Small intestine (tissue), 7 donors: ENCODE measurements around the gene HOXA7. TPM values are rescaled to one million over a fixed set of nuclear protein-coding genes. Genes with fewer than 3 reads are reported as not detected.

Source experiments
- DNase-seq, 2 donors: peaks; one replicate each; pipeline versions ENCODE4 v3.0.0 to v3.0.0-alpha.2; 2013
- FAIRE-seq: peaks from 2 replicates; lab custom pipeline; 2012; peaks lifted over from hg19 to GRCh38; lab: Jason Lieb, UNC
- H3K27ac ChIP-seq, 3 donors: one replicate each; pipeline ENCODE4 v1.5.1; 2013; ENCODE audit warnings: low read length in 2 of 3, mild to moderate bottlenecking in 2 of 3, control low read depth in 1 of 3, inconsistent platforms in 1 of 3, low read depth in 1 of 3, moderate library complexity in 1 of 3
- H3K27me3 ChIP-seq, 3 donors: one replicate each; pipeline ENCODE4 v1.6.1; 2013; ENCODE audit warnings: low read length in 3 of 3, inconsistent platforms in 1 of 3; ENCODE audit not compliant: control insufficient read depth in 3 of 3, insufficient read depth in 3 of 3
- H3K36me3 ChIP-seq, 3 donors: one replicate each; pipeline ENCODE4 v1.6.1; 2013; ENCODE audit warnings: low read length in 3 of 3, inconsistent platforms in 1 of 3, low read depth in 1 of 3, mild to moderate bottlenecking in 1 of 3, moderate library complexity in 1 of 3; ENCODE audit not compliant: control insufficient read depth in 3 of 3, insufficient read depth in 2 of 3
- H3K4me1 ChIP-seq, 3 donors: one replicate each; pipeline ENCODE4 v1.6.1; 2013; ENCODE audit warnings: low read length in 2 of 3, inconsistent platforms in 1 of 3, low read depth in 1 of 3, mild to moderate bottlenecking in 1 of 3, moderate library complexity in 1 of 3; ENCODE audit not compliant: control insufficient read depth in 3 of 3, insufficient read depth in 2 of 3
- H3K4me3 ChIP-seq, 3 donors: one replicate each; pipeline ENCODE4 v1.5.1; 2013; ENCODE audit warnings: low read length in 3 of 3, control low read depth in 1 of 3, inconsistent platforms in 1 of 3, low read depth in 1 of 3, mild to moderate bottlenecking in 1 of 3, moderate library complexity in 1 of 3
- H3K9me3 ChIP-seq, 2 donors: one replicate each; pipeline ENCODE4 v1.6.1; 2013; ENCODE audit warnings: low read depth in 1 of 2, low read length in 1 of 2; ENCODE audit not compliant: control insufficient read depth in 2 of 2, insufficient read depth in 1 of 2
- WGBS, 3 donors: extraction: QIAGEN DNeasy Blood & Tissue Kit; methylation state at CpG; one replicate each; pipeline ENCODE4 v1.1.7; 2013; 5-methylcytosine and 5-hydroxymethylcytosine counted together
- polyA plus RNA-seq, 4 donors: library from polyadenylated mRNA; stranded (reverse) in 3 of 4; unstranded in 1 of 4; fragments of 200-250 nt in 3 of 4; fragments of 120-200 nt in 1 of 4; gene quantifications; one replicate each; pipeline versions ENCODE4 v1.2.1 to v1.2.3, GENCODE V29; 2013
- donor health status: healthy with polysubstance abuse.
- donor health status: control.
- donor health status: control.
- donor health status: Bipolar disorder and iron deficiency.
- donor health status: healthy.

Gene HOXA7
- polyA plus RNA-seq, 4 donors, result 1.1 to 16.9 (median 1.9) TPM; not detected in 1

- 14 to 45% (median 39%) methylated on average over 40 of the region's 40 CpGs for WGBS, 3 donors
- peak overlapping the region in 2 of 3 donors; percentile 55 to 62 for H3K27ac ChIP-seq
- peaks cover 0 to 35% (median 0%) of the 10 kb centered on the region in 3 donors for H3K36me3 ChIP-seq
- H3K4me1 ChIP-seq, result peaks cover 0 to 41% (median 2%) of the 10 kb centered on the region in 3 donors
- no peaks in the 10 kb centered on the region for H3K9me3 ChIP-seq
- H3K27me3 ChIP-seq, result peaks cover 9 to 68% (median 13%) of the 10 kb centered on the region in 3 donors
- FAIRE-seq, result no peak
- peak overlapping the region in 2 of 3 donors; percentile 29 to 46 for H3K4me3 ChIP-seq
- DNase-seq, result peak in 1 of 2 donors; percentile 66
Measured at GRCh38 chr7:27143950-27144780, 12.3 kb downstream of the HOXA7 start.

- DNase-seq, result peak; percentile 35 to 89
- Histone ChIP-seq H3K27ac (peak within 1 kb of the TSS in 2 of 3 donors; percentile 75 to 94), H3K4me1 (peaks cover 0 to 45% (median 2%) of the 10 kb centered on the region in 3 donors), H3K27me3 (peaks cover 9 to 59% (median 13%) of the 10 kb centered on the region in 3 donors), H3K4me3 (peak within 1 kb of the TSS; percentile 42 to 64 (median 46)), H3K36me3 (peaks cover 0 to 35% (median 0%) of the 10 kb centered on the region in 3 donors), H3K9me3 (no peaks in the 10 kb centered on the region)
- 14 to 31% (median 24%) methylated on average over 65 to 86 of the region's 86 CpGs for WGBS, 3 donors
- no peak for FAIRE-seq
Measured at GRCh38 chr7:27143023-27143949, 13.2 kb downstream of the HOXA7 start, which contains the start of gene HOXA5. TSS of gene HOXA5 (minus strand) at chr7:27143681. CDS start at chr7:27143607, 74 bp downstream.

GRCh38 chr7:27142580-27143022, 13.9 kb downstream of the HOXA7 start:
- Histone ChIP-seq H3K4me1 (peaks cover 0 to 43% (median 2%) of the 10 kb centered on the region in 3 donors), H3K9me3 (no peaks in the 10 kb centered on the region), H3K36me3 (peaks cover 0 to 35% (median 0%) of the 10 kb centered on the region in 3 donors), H3K27ac (peak overlapping the region in 2 of 3 donors; percentile 75 to 94), H3K27me3 (peaks cover 9 to 52% (median 13%) of the 10 kb centered on the region in 3 donors), H3K4me3 (peak overlapping the region; percentile 42 to 64 (median 46))
- FAIRE-seq (no peak), DNase-seq (no peak)
- 14 to 20% (median 17%) methylated on average over 28 to 29 of the region's 29 CpGs for WGBS, 3 donors

- Histone ChIP-seq H3K9me3 (no peaks in the 10 kb centered on the region), H3K4me3 (peak overlapping the region; percentile 22 to 64 (median 46)), H3K27me3 (peaks cover 9 to 47% (median 13%) of the 10 kb centered on the region in 3 donors), H3K27ac (peak overlapping the region in 2 of 3 donors; percentile 75 to 94), H3K4me1 (peaks cover 0 to 37% (median 2%) of the 10 kb centered on the region in 3 donors), H3K36me3 (peaks cover 0 to 35% (median 0%) of the 10 kb centered on the region in 3 donors)
- FAIRE-seq (no peak), DNase-seq (no peak)
- WGBS, 3 donors, result 33 to 48% (median 36%) methylated on average over 30 of the region's 30 CpGs
Measured at GRCh38 chr7:27141923-27142579, 14.4 kb downstream of the HOXA7 start.

- Histone ChIP-seq H3K4me1 (peaks cover 0 to 43% (median 2%) of the 10 kb centered on the region in 3 donors), H3K9me3 (no peaks in the 10 kb centered on the region), H3K27me3 (peaks cover 7 to 40% (median 9%) of the 10 kb centered on the region in 3 donors), H3K27ac (peak overlapping the region in 2 of 3 donors; percentile 75 to 94), H3K36me3 (peaks cover 0 to 35% (median 0%) of the 10 kb centered on the region in 3 donors), H3K4me3 (peak overlapping the region in 1 of 3 donors; percentile 64)
- 62 to 77% (median 64%) methylated on average over 18 of the region's 18 CpGs for WGBS, 3 donors
- FAIRE-seq (no peak), DNase-seq (no peak)
Measured at GRCh38 chr7:27141137-27141922, 15.1 kb downstream of the HOXA7 start.

- peak overlapping the region in 2 of 3 donors; percentile 45 to 53 for H3K4me3 ChIP-seq
- peaks cover 0 to 29% (median 0%) of the 10 kb centered on the region in 3 donors for H3K36me3 ChIP-seq
- no peak for FAIRE-seq
- 20 to 43% (median 30%) methylated on average over 15 of the region's 15 CpGs for WGBS, 3 donors
- DNase-seq, result peak; percentile 76 to 92
- H3K9me3 ChIP-seq, result no peaks in the 10 kb centered on the region
- peaks cover 0 to 51% (median 2%) of the 10 kb centered on the region in 3 donors for H3K4me1 ChIP-seq
- peak overlapping the region in 2 of 3 donors; percentile 77 to 81 for H3K27ac ChIP-seq
- peaks cover 7 to 29% (median 9%) of the 10 kb centered on the region in 3 donors for H3K27me3 ChIP-seq
Measured at GRCh38 chr7:27140126-27140857, 16.2 kb downstream of the HOXA7 start.
